A673 (cell line): ENCODE data around the gene SPEF1. TPM values are rescaled to one million over a fixed set of nuclear protein-coding genes. Genes with fewer than 3 reads are reported as not detected.

Source experiments
- BruUV-seq: library from RNA; stranded (reverse); fragments of 400-500 nt; replicated peaks from 2 replicates; lab custom pipeline; 2021; lab: Mats Ljungman, UMichigan
- CTCF ChIA-PET: fragments of 300-600 bp; sonication (Branson Sonifier 250); formaldehyde crosslinking; loops from one replicate; lab custom pipeline; 2022; ENCODE audit warnings: antibody characterized with exemption; lab: Charles Lee
- POLR2A ChIA-PET: fragments of 300-600 bp; sonication (Branson Sonifier 250); formaldehyde crosslinking; loops from one replicate; lab custom pipeline; 2022; ENCODE audit warnings: antibody characterized with exemption; ENCODE audit not compliant: low non-redundant PET; lab: Charles Lee
- DNase-seq: peaks from one replicate; pipeline ENCODE4 v3.0.0-alpha.2; 2015; ENCODE audit warnings: low spot score
- H3K27ac ChIP-seq: fragments of 200-600 bp; sonication (generic); 2 replicates; pipeline ENCODE4 v1.5.1; 2016; ENCODE audit warnings: mixed run types, low read depth, mild to moderate bottlenecking, mixed read lengths, antibody characterized with exemption, low read length; ENCODE audit not compliant: poor library complexity, severe bottlenecking
- H3K27me3 ChIP-seq: fragments of 200-600 bp; sonication (generic); replicated peaks from 2 replicates; pipeline ENCODE4 v1.6.1; 2017; ENCODE audit warnings: mixed run types, low read depth, mild to moderate bottlenecking, mixed read lengths, antibody characterized with exemption, low read length; ENCODE audit not compliant: insufficient read depth, poor library complexity
- H3K36me3 ChIP-seq: fragments of 200-600 bp; sonication (generic); 2 replicates; pipeline ENCODE4 v1.6.1; 2016; ENCODE audit warnings: mixed run types, mild to moderate bottlenecking, mixed read lengths, antibody characterized with exemption, low read length; ENCODE audit not compliant: insufficient read depth, poor library complexity, severe bottlenecking
- H3K4me1 ChIP-seq: fragments of 200-600 bp; sonication (generic); 2 replicates; pipeline ENCODE4 v1.6.1; 2017; ENCODE audit warnings: mixed run types, mild to moderate bottlenecking, mixed read lengths, antibody characterized with exemption, low read length; ENCODE audit not compliant: insufficient read depth, poor library complexity, severe bottlenecking
- H3K4me3 ChIP-seq: fragments of 200-600 bp; sonication (generic); 2 replicates; pipeline ENCODE4 v1.5.1; 2016; ENCODE audit warnings: low read depth, mixed run types, mild to moderate bottlenecking, mixed read lengths, low read length; ENCODE audit not compliant: poor library complexity, severe bottlenecking
- H3K9me3 ChIP-seq: fragments of 200-600 bp; sonication (generic); 2 replicates; pipeline ENCODE4 v1.6.1; 2016; ENCODE audit warnings: mixed run types, low read depth, mild to moderate bottlenecking, mixed read lengths, antibody characterized with exemption, low read length; ENCODE audit not compliant: poor library complexity, severe bottlenecking
- CTCF ChIP-seq: fragments of 300-800, 200-600 bp; sonication (generic); conservative IDR thresholded peaks from 2 replicates; pipeline ENCODE4 v1.5.1; 2017; ENCODE audit warnings: low read depth, mild to moderate bottlenecking, antibody characterized with exemption, low read length, moderate library complexity, mixed read lengths
- EZH2 ChIP-seq: fragments of 200-600 bp; sonication (generic); IDR thresholded peaks from 2 replicates; pipeline ENCODE4 v1.6.1; 2017; ENCODE audit warnings: borderline replicate concordance, low read depth, mild to moderate bottlenecking, mixed read lengths, antibody characterized with exemption, low read length; ENCODE audit not compliant: poor library complexity, severe bottlenecking
- intact Hi-C: fragments of 100-400 bp; cut with micrococcal nuclease; formaldehyde crosslinking; loops from one replicate; pipeline ENCODE4 v1.10.0; 2022; ENCODE audit not compliant: unreplicated experiment
- total RNA-seq: library from RNA; stranded (reverse); gene quantifications from 2 replicates; pipeline ENCODE4 v1.2.3, GENCODE V29; 2021

Gene SPEF1
- total RNA-seq, 1 experiment from 2014 or later = 0.49 TPM

DNA sequence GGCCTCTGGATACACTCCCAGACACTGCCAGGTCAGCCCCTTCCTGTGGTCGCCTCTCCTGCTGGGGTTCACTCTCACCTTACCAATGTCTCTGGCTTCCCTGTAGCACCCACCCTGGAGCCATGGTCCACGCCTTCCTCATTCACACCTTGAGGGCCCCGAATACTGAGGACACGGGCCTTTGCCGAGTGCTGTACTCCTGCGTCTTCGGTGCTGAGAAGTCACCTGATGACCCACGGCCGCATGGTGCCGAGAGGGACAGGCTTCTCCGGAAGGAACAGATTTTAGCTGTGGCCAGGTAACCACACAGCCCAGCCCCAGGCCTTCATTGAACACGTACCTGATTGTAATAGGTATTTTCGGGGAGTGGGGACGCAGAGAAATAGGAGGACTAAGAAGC, 40.7 kb upstream of the SPEF1 start:
- H3K36me3 ChIP-seq = peaks cover 6% of the 10 kb centered on the region
- CTCF ChIA-PET = no interaction called here
- TF ChIP-seq CTCF (no peak), EZH2 (no peak)
- intact Hi-C loops = no loop called here
- H3K9me3 ChIP-seq = no peaks in the 10 kb centered on the region
- DNase-seq = no peak
- H3K27me3 ChIP-seq = no peaks in the 10 kb centered on the region
- H3K27ac ChIP-seq = no peak overlapping the region
- peaks cover 14% of the 10 kb centered on the region for H3K4me1 ChIP-seq
- POLR2A ChIA-PET = interaction anchor here (0.6 kb wide), 1 partner anchor 1972 kb away, joined by 5 read pairs; no protein-coding TSS in a partner anchor
- H3K4me3 ChIP-seq = no peak overlapping the region
- no TSS peak for BruUV-seq

DNA sequence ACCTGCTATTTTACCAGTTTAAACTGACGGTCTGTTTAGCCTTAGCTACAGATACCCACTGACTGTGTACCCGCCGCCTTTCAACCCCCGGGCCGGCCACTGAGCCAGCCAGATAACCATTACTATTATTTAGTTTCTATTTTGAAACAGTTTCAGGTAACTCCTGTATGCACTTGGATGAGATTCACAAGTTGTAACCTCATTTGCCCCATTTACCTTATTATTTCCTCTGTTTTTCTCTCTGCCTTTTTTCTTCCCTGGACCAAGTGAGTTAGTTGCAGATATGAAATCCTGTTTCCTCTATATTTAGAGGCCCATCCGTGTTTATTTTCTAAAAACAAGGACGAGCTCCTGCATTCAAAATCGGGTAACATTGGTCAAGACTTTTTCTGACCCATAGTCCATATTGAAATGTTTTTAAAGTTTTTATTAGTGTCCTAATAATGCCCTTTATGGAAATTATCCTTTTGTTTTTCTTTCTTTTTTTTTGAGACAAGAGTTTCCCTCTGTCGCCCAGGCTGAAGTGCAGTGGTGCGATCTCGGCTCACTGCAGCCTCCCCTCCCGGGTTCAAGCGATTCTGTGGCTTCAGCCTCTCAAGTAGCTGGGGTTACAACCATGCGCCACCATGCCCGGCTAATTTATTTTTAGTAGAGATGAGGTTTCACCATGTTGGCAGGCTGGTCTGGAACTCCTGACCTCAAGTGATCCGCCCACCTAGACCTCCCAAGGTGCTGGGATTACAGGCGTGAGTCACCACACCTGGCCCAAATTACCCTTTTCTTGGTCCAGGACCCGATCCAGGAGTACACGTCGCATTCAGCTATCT, 39.9 kb upstream of the SPEF1 start:
- H3K27ac ChIP-seq = peak overlapping the region; percentile 99
- TF ChIP-seq CTCF (no peak), EZH2 (no peak)
- no peak for DNase-seq
- peak overlapping the region; percentile 73 for H3K4me3 ChIP-seq
- CTCF ChIA-PET = interaction anchor here (0.6 to 1.6 kb wide), 8 partner anchors 9 to 264 kb away, joined by 3 to 7 read pairs (median 4); partner anchors contain the start of genes ADISSP, CENPB and SPEF1
- intact Hi-C loops = loop anchor here (1.0 kb wide), 1 partner anchor 34 kb away; no protein-coding TSS in a partner anchor
- no peaks in the 10 kb centered on the region for H3K27me3 ChIP-seq
- peaks cover 6% of the 10 kb centered on the region for H3K36me3 ChIP-seq
- BruUV-seq = TSS peak; percentile 83
- peaks cover 14% of the 10 kb centered on the region for H3K4me1 ChIP-seq
- POLR2A ChIA-PET = interaction anchor here (0.6 to 0.8 kb wide), 3 partner anchors 29 to 1971 kb away, joined by 3 to 8 read pairs (median 5); partner anchors contain the start of gene CENPB
- H3K9me3 ChIP-seq = no peaks in the 10 kb centered on the region

DNA sequence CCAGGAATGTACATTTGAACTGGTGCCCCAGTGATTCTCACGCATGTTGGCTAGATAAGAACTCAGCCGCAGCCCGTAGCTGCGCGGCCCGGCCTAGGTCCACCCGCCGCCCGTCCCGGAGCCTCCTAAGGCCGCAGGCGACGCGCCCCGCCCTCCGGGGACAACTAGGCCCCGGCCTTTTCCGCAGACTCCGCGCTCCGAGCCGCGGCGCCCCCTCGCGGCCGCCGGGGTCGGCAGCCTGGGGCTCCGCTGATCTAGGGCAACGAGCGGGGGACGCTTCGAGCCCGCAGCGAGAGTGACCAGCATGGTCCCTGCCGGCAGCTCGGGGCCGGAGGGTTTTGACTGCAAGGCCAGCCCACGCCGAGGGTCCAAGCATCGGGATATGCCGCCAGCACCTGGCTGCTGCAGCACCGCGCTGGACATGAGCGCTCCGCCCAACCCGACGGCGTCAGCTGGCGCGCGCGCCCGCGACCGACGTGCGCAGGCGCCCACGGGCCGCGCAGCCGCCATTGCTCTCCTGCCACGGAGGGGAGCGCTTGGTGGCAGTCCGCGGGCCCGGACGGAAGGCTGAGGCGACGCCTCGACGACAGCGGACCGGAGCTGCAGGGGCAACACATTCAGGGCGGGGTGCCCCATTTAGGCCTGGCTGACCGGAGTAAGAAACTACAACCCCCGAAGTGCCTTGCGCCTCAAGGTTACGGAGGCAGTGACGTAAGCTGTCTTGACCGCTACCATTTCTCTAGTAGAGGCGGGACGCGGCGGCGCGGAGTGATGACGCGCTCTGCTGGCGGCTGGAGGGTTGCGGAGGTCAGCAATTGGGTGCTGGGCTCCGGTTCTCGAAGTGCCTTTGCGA, 39.0 kb upstream of the SPEF1 start, which contains the start of gene AP5S1:
AP5S1 (plus strand) TSS at position 500 of the 853 bp plus-strand sequence. CDS start 1,571 bp downstream, outside the sequence.
- TF ChIP-seq EZH2 = no peak
- peak; percentile 97 for TF ChIP-seq CTCF
- intact Hi-C loops = loop anchor here (1.0 kb wide), 1 partner anchor 33 kb away; no protein-coding TSS in a partner anchor
- BruUV-seq = TSS peak; percentile 76
- H3K4me3 ChIP-seq = peak within 1 kb of the TSS; percentile 73
- peak; percentile 95 for DNase-seq
- CTCF ChIA-PET = interaction anchor here (0.6 to 1.6 kb wide), 8 partner anchors 8 to 265 kb away, joined by 3 to 7 read pairs (median 4); partner anchors contain the start of genes ADISSP, CENPB and SPEF1
- H3K27me3 ChIP-seq = no peaks in the 10 kb centered on the region
- peak within 1 kb of the TSS; percentile 99 for H3K27ac ChIP-seq
- H3K4me1 ChIP-seq = peaks cover 14% of the 10 kb centered on the region
- H3K36me3 ChIP-seq = peaks cover 6% of the 10 kb centered on the region
- H3K9me3 ChIP-seq = no peaks in the 10 kb centered on the region
- POLR2A ChIA-PET = interaction anchor here (0.5 to 0.8 kb wide), 3 partner anchors 30 to 33 kb away, joined by 3 to 8 read pairs (median 5); partner anchors contain the start of gene CENPB
